ENCODE results near the gene MCCC2.

GRCh38 chr5:71591100-71591499, 4.0 kb downstream of the MCCC2 start:
- TF ChIP-seq CTCF (IDR thresholded peaks at IDR 0.05) = no peak
- no peak for TF ChIP-seq POLR2A (IDR thresholded peaks at IDR 0.05)

All from thyroid gland (tissue), 4 donors.